ENCODE measurements around the gene C15orf39. TPM values are rescaled to one million over a fixed set of nuclear protein-coding genes. Genes with fewer than 3 reads are reported as not detected.
A peak's percentile ranks its signal among the peaks of the same experiment; 100 is the strongest.

Gene C15orf39
- polyA plus RNA-seq, 3 donors = 8.9 to 80.7 (median 18.2) TPM

DNA sequence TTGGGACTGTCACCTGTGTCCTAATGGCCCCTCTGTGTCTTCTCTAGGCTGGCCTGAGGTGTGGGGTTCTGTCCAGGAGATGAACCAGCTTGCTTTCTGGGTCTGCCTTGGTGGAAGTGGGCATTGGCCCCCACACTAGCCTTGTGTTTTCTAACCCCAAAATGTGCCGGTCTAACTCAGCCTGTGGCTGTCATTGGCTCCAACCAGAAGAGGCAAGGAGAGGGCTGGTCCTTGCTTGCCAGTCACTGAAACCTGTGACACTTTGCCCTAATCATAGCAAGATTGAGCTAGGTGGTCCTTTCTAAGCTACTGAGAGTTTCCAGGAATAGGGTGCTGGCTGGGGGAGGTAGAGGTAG is 2.2 kb downstream of the C15orf39 start:
- H3K4me1 ChIP-seq (ENCODE audit: control insufficient read depth in 1 of 2, insufficient read depth in 2 of 2, low read length in 2 of 2) = peaks cover 56 to 80% of the 10 kb centered on the region in 2 donors
- H3K9me3 ChIP-seq (replicated peaks in 1 of 2; ENCODE audit: control insufficient read depth in 1 of 2, insufficient read depth in 1 of 2, low read length in 2 of 2) = no peaks in the 10 kb centered on the region
- peaks cover 72% of the 10 kb centered on the region for H3K79me2 ChIP-seq (ENCODE audit: insufficient read depth, low read length)
- H3K4me3 ChIP-seq (replicated peaks in 1 of 3; ENCODE audit: low read depth in 2 of 3, low read length in 3 of 3) = peak overlapping the region; percentile 95 to 97 (median 97)
- 13% methylated on average over 1 of the region's 1 CpG for WGBS (ENCODE audit: insufficient coverage)
- peak overlapping the region; percentile 100 for H3K9ac ChIP-seq (ENCODE audit: insufficient read depth, low read length, poor library complexity, severe bottlenecking)
- Mint-ChIP-seq H3K4me3 (peak overlapping the region; percentile 94 to 96), H3K4me1 (peaks cover 61% of the 10 kb centered on the region), H3K27ac (peak overlapping the region; percentile 74 to 96 (median 93)), H3K27me3 (ENCODE audit: low read depth in 3 of 3) (peaks cover 3 to 4% (median 3%) of the 10 kb centered on the region in 3 donors), H3K9me3 (no peaks in the 10 kb centered on the region), H3K36me3 (peaks cover 47 to 55% of the 10 kb centered on the region in 2 donors)
- intact Hi-C loops (cut with micrococcal nuclease) = loop anchor here (1.0 to 5.0 kb wide), 10 partner anchors 42 to 267 kb away; partner anchors contain the start of genes COX5A (in 1 of the 2) and RPP25 (in 1 of the 2)
- peak overlapping the region; percentile 82 to 97 for H3K27ac ChIP-seq (ENCODE audit: low read depth in 1 of 2, low read length in 2 of 2)
- H3K27me3 ChIP-seq (ENCODE audit: control insufficient read depth in 2 of 2, insufficient read depth in 2 of 2, low read length in 2 of 2) = no peaks in the 10 kb centered on the region
- H3K4me2 ChIP-seq (replicated peaks; ENCODE audit: extremely low read depth, low read length, poor library complexity, severe bottlenecking) = peak overlapping the region; percentile 95
- DNase-seq = no peak
- peaks cover 35 to 45% of the 10 kb centered on the region in 2 donors for H3K36me3 ChIP-seq (replicated peaks in 1 of 2; ENCODE audit: control insufficient read depth in 1 of 2, insufficient read depth in 2 of 2, low read length in 2 of 2)
- TF ChIP-seq CTCF (IDR thresholded peaks at IDR 0.05) = no peak
- no peak overlapping the region for H2AFZ ChIP-seq (ENCODE audit: insufficient read depth, low read depth, low read length, poor library complexity, severe bottlenecking)
- peaks cover 68% of the 10 kb centered on the region for H4K20me1 ChIP-seq (ENCODE audit: insufficient read depth, low read length)

DNA sequence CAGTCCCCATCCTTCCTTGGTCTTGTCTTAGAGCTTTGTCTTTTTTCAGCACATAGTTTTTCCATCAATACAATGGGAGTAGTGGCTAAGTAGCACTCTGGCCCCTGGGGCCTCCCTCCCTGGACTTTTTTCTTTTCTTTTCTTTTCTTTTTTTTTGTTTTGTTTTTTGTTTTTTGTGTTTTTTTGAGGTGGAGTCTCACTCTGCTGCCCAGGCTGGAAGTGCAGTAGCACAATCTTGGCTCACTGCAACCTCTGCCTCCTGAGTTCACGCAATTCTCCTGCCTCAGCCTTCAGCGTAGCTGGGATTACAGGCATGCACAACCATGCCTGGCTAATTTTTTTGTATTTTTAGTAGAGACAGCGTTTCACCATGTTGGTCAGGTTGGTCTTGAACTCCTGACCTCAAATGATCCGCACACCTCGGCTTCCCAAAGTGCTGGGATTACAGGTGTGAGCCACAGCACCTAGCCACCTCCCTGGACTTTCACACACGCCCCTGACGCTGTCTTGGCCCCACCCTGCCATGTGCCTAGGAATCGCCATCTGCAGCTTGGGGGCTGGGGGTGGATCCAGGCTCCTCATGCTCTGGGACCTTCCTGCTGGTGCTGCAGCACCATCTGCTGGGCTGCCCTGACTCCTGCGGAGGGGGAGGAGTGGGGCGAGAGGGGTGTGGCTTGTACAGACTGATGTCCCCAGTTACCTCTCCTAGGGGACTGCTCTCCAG is 2.8 kb downstream of the C15orf39 start:
- H3K27ac Mint-ChIP-seq = peak overlapping the region; percentile 74 to 96 (median 93)
- WGBS (ENCODE audit: insufficient coverage) = 5% methylated on average over 8 of the region's 10 CpGs
- Histone ChIP-seq H3K27ac (ENCODE audit: low read depth in 1 of 2, low read length in 2 of 2) (peak overlapping the region; percentile 82 to 97), H3K4me1 (ENCODE audit: control insufficient read depth in 1 of 2, insufficient read depth in 2 of 2, low read length in 2 of 2) (peaks cover 52 to 80% of the 10 kb centered on the region in 2 donors), H2AFZ (ENCODE audit: insufficient read depth, low read depth, low read length, poor library complexity, severe bottlenecking) (no peak overlapping the region), H3K36me3 (replicated peaks in 1 of 2; ENCODE audit: control insufficient read depth in 1 of 2, insufficient read depth in 2 of 2, low read length in 2 of 2) (peaks cover 41 to 51% of the 10 kb centered on the region in 2 donors), H3K27me3 (ENCODE audit: control insufficient read depth in 2 of 2, insufficient read depth in 2 of 2, low read length in 2 of 2) (no peaks in the 10 kb centered on the region), H3K4me3 (replicated peaks in 1 of 3; ENCODE audit: low read depth in 2 of 3, low read length in 3 of 3) (peak overlapping the region; percentile 95 to 97 (median 97)), H3K9ac (ENCODE audit: insufficient read depth, low read length, poor library complexity, severe bottlenecking) (peak overlapping the region; percentile 100), H3K9me3 (replicated peaks in 1 of 2; ENCODE audit: control insufficient read depth in 1 of 2, insufficient read depth in 1 of 2, low read length in 2 of 2) (no peaks in the 10 kb centered on the region), H4K20me1 (ENCODE audit: insufficient read depth, low read length) (peaks cover 74% of the 10 kb centered on the region), H3K4me2 (replicated peaks; ENCODE audit: extremely low read depth, low read length, poor library complexity, severe bottlenecking) (peak overlapping the region; percentile 95), H3K79me2 (ENCODE audit: insufficient read depth, low read length) (peaks cover 78% of the 10 kb centered on the region)
- H3K27me3 Mint-ChIP-seq (ENCODE audit: low read depth in 3 of 3) = peaks cover 3 to 4% (median 3%) of the 10 kb centered on the region in 3 donors
- H3K36me3 Mint-ChIP-seq = peaks cover 53 to 62% of the 10 kb centered on the region in 2 donors
- H3K4me3 Mint-ChIP-seq = peak overlapping the region; percentile 94 to 96
- no peaks in the 10 kb centered on the region for H3K9me3 Mint-ChIP-seq
- H3K4me1 Mint-ChIP-seq = peaks cover 61% of the 10 kb centered on the region
- TF ChIP-seq CTCF (IDR thresholded peaks at IDR 0.05) = peak; percentile 88
- peak; percentile 85 to 90 (median 88) for DNase-seq
- intact Hi-C loops (cut with micrococcal nuclease) = loop anchor here (1.0 to 5.0 kb wide), 7 partner anchors 42 to 267 kb away; partner anchors contain the start of genes COX5A (in 1 of the 2) and RPP25 (in 1 of the 2)
